Measurements from ENCODE around the gene PRCD.

The PRCD gene

DNA sequence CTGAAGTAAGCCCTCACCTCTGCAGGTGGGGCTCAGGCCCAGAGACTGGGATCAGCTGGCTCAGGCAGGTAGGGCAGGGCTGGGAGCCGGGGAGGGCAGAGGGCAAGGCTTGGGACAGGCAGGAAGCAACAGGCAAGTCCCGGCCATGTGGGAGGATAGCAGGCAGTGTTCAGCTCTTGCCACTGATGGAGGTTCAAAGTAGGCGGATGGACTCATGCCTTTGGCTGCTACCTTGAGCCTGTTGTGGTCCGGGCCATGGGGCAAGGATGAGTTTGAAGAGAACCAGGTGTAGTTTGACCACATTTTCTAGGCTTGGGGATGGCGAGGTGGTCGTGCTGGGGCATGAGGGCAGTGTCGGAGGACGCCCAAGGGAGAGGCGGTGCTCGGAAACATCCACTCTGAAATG is 2.7 kb downstream of the PRCD start:
- no peak for DNase-seq

GRCh38 chr17:76542984-76543383 is 3.1 kb downstream of the PRCD start:
- DNase-seq, result no peak

GRCh38 chr17:76543482-76543825 is 3.6 kb downstream of the PRCD start:
- no peak for DNase-seq

GRCh38 chr17:76543826-76544545 is 4.1 kb downstream of the PRCD start:
- no peak for DNase-seq

DNA sequence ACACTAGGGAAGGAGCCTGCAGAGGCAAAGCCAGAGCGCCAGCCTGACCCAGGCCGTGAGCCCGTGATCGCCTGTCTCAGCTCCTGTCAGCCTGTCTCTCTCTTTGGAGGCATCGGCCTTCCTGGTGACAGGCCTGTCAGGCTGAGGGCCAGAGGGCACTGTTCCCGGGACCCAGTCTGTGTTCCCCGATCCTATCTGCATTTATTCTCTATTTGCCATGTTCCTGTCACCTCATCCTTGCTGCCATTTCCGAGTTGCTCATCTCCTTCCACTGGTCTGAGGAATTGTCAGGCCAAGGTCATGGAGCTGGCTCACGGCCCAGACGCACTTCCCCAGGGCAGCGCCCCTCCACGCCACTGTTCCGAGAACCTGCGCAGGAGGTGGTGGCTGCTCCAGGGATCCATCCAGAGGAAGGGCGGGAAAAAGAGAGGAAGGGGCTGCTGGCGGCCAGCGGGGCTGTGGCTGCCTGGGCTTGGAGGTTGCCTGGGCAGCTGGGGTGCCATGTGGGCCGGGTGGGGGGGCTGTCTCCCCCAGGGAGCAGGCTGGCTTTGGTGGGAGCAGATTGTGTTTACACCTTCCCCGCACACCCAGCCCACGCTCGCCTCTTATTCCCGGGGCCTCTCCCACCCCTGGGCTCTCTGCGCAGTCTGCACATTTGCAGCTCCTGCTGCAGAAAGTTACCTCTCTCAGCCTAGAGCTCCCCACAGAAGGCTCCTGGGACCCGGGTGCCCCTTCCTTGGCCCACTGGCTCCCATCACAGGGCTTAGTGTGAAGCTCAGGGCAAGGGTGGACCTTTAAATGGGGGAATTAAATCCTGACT is 4.9 kb downstream of the PRCD start:
- no peak for DNase-seq

DNA sequence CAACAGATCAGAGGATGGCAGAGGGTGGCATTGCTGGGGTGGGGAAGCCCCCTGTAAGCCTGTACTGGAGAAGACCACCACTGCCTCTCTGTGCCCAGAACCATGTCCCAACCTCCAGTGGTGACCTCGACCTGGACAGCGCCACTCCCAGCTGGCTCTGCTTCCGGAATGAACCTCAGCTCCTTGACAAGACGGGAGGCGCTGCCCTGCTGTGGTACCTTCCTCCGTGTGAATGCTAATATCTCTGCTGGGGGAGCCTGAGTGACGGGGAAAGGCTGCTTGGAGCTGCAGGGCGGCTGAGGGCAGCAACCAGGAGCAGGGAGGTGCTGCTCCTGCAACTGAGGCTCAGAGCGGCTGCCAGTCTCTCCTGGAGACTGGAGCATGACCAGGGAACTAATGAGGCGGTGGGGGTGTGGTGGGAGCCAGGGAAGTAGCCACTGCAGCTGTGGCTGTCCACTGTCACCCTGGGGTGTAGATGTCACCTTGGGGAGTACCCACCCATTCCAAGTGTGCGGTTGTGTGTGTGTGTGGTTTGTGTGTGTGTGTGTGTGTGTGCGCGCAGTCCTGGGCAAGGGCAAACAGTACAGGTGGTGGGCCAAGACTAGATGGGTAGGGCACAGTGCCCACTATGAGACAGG is 6.2 kb downstream of the PRCD start:
- no peak for DNase-seq

- DNase-seq, result no peak
These were observed 6.8 kb downstream of the PRCD start for GRCh38 chr17:76546556-76547182.

GRCh38 chr17:76547183-76547641 is 7.4 kb downstream of the PRCD start:
- peak; percentile 47 for DNase-seq

- no peak for DNase-seq
These were observed 7.9 kb downstream of the PRCD start for GRCh38 chr17:76547642-76548202.

GRCh38 chr17:76548378-76549214 is 8.8 kb downstream of the PRCD start:
- DNase-seq, result no peak

DNA sequence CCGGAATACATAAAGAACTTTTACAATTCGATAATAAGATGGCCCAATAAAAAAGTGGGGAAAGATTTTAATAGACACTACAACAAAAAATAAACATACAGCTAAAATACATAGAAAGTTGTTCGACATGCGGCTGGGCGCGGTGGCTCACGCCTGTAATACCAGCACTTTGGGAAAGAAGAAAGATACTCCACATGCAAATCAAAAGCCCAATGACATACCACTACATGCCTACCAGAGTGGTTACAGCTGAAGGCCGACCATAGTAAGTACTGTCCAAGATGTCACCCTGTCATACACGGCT is 9.3 kb downstream of the PRCD start:
- no peak for DNase-seq

DNA sequence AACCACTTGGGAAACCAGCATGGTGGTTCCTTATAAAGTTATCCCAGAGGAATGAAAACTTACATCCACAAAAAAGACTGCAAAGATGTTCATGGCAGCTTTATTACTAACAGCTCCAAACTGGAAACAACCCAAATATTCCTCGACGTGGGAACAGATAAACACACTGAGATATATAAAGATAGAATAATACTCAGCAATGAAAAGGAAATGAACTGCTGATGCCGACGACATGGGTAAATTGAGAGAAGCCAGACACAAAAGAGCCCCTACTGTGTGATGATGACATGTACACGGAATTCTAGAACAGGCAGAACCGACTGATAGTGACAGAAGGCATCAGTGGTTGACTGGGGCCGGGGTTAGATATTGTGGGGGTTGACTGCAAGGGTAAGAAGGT is 9.7 kb downstream of the PRCD start:
- DNase-seq, result no peak

DNA sequence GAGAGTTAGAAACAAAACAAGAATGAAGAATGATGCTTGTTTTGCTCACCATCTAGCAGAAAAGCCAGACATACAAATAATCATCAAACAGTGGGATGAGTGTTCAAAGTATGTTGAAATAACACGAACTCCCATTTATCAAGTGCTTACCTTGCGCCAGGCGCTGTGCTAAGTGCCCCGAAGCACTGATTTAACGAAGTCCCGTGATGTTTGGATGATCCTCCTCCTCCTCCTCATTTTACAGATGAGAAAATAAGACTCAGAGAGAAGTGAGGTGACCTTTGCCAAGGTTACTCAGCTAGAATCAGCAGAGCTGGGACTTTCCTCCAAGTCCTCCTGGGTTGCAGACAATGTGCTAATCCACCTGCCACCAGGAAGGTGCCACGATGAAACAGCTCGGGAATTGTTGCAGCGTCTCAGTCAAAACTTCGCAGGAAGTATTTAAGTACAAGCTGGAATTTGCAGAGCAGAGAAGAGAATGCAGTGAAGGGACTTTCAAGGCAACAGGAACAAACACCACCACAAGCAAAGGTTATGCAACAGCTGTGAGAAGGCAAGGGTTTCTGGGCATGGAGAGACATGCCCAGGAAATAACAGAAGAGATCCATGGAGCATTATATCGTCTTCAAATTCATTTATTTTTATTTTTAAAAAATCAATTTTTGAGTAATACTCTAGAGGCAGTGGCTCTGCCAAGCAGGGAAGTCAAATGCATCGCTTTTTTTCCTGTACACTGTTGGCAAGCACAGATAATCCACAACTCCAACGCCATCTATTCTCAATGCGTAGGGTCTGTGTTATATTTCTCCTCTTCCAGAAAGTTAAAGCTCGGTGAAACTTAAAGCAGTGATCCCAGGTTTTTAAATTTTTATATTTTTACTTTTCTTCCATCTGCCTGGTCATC is 11.1 kb downstream of the PRCD start:
- no peak for DNase-seq

- DNase-seq, result no peak
These were observed 11.8 kb downstream of the PRCD start for GRCh38 chr17:76551685-76552084.

DNA sequence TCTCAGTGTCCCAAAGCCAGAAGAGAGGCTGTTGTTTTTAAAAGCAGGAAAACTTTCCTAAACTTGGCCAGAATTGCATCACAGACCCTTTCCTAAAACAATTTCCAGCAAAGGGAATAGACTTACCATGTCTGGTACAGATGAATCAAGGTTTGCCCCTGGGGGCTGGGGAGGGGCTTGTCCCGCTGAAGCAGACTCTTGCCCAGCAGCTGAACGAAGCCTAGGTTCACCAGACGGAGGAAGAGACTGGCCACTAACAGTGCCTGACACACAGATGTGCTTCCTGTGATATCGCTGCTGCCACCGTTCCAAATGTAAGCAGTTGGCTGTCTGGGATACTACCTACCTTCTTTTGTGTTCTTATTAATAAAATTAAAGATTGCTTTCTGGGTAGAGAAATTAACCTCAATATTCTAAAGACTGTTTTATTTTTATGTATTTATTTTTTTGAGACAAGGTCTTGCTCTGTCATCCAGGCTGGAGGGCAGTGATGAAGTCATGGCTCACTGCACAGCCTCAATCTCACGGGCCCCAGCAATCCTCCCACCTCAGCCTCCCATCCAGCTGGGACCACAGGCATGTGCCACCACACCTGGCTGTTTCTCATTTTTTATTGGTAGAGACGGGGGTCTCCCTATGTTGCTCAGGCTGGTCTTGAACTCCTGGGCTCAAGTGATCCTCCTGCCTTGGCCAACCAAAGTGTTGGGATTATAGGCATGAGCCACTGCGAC is 13.5 kb downstream of the PRCD start:
- DNase-seq, result no peak

DNA sequence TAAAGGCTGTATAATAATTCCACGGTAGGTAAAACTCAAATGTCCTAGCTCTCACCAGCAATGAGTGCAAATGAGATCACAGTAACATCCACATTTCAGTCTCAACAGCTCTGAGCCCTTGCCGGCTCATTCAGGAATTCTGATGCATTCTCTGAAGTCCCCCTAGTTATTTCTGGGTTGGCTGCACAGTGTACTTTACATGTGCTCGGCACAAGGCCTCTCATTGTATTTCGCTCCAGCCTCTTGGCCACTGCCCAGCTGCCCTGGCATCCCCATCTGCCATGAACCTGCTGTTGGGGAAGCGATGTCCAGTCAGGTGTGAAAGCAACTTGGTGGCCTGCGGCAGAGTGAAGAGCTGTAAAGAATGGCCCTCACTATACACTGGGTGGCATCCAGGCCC is 14.3 kb downstream of the PRCD start:
- DNase-seq, result no peak

DNA sequence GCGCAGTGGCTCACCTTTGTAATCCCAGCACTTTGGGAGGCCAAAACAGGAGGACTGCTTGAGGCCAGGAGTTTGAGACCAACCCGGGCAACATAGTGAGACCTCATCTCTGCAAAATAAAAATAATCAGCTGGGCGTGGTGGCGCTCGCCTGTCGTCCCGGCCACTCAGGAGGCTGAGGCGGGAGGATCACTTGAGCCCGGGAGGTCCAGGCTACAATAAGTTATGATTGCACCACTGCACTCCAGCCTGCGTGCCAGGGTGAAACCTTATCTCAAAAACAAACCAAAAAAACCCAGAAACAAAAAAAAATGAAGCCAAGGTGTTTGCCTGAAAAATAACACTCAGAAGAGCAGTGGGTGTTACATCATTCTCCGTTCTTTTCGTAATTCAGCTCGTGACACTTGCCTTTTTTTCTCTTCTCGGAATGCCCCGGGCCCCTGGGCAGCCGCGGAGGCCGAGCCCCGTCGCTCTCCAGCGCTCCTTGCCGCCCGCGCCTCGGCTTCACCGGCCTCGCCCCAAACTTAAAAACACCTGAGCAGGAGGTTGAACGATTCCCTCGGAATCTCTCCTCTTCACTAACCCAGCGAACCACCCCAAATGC is 17.0 kb downstream of the PRCD start:
- DNase-seq, result no peak

DNA sequence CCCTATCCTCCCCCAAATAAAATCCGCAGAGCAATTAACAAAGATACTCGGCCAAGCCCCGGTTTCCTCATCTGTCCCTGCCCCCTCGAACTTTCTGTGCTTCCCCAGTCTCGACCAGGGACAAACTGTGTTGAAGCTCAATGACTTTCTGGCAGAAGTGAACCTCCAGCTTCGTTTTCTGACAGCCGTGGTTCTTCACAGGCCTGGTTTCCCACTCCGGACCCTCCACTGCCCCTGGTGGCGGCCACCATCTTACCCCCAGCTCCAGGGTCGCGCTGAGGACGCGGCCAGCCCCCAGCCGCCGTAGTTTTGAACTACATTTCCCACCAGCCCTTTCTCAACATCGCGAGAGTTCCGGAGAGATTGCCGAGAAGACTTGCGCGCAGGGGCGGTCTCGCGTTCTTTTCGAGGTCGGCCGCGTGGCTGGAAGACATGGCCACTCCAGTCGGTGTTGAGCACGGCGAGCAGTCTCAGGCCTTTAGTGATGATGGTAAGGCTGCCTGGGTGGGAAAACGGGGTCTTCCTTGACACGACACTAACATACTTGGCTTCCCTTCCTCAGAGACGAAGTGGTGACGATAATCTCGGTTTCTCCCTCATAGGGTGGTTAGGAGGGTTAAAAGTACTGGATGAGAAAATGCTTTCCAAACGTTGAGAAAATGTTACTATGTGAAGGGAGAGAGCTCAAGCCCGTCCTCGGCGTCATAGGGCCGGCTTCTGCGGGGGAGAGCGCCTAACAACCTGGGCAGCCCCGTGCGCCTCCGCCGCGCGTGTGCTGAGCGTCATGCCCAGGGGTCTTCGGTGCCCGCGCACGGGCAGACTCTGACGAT is 17.7 kb downstream of the PRCD start:
- DNase-seq, result peak; percentile 96
